SK-N-SH treated with all-trans-retinoic acid at 6 μM for 48 hours (cell line): ENCODE results near the gene MMP24.
A peak's percentile ranks its signal among the peaks of the same experiment; 100 is the strongest.

Experiments
- ATAC-seq: fragments of 200-7000 bp; cut with Tn5 transposase; 3 replicates; pipeline ENCODE4 v1.9.1; 2020; ENCODE audit warnings: mild to moderate bottlenecking, moderate library complexity
- ARNTL ChIP-seq: fragments of 450-650 bp; formaldehyde crosslinking; IDR thresholded peaks from 2 replicates; pipeline ENCODE4 v1.5.0; 2020; ENCODE audit warnings: low read depth, mild to moderate bottlenecking, moderate library complexity, borderline replicate concordance
- BACH2 ChIP-seq: fragments of 250-450 bp; sonication (Bioruptor Pico); IDR thresholded peaks from 2 replicates; pipeline ENCODE4 v1.9.0; 2021; ENCODE audit warnings: mild to moderate bottlenecking, borderline replicate concordance
- CSDC2 ChIP-seq: fragments of 250-450 bp; sonication (Bioruptor Pico); IDR thresholded peaks from 2 replicates; pipeline ENCODE4 v1.5.0; 2020; ENCODE audit warnings: mild to moderate bottlenecking, moderate library complexity
- ESRRG ChIP-seq: fragments of 250-450 bp; sonication (Bioruptor Pico); IDR thresholded peaks from 2 replicates; pipeline ENCODE4 v1.6.1; 2021; ENCODE audit warnings: mild to moderate bottlenecking
- GLIS3 ChIP-seq: fragments of 250-450 bp; sonication (Bioruptor Pico); IDR thresholded peaks from 2 replicates; pipeline ENCODE4 v1.5.0; 2020; ENCODE audit warnings: mild to moderate bottlenecking, moderate library complexity
- ISL1 ChIP-seq: fragments of 250-450 bp; sonication (Bioruptor Pico); IDR thresholded peaks from 2 replicates; pipeline ENCODE4 v2.1.2; 2022; ENCODE audit warnings: mild to moderate bottlenecking, moderate library complexity
- OSR1 ChIP-seq: fragments of 250-450 bp; sonication (Bioruptor Pico); IDR thresholded peaks from 2 replicates; pipeline ENCODE4 v1.8.0; 2022; ENCODE audit warnings: moderate library complexity, mild to moderate bottlenecking, inconsistent platforms
- PATZ1 ChIP-seq: fragments of 250-450 bp; sonication (Bioruptor Pico); IDR thresholded peaks from 2 replicates; pipeline ENCODE4 v1.8.0; 2020; ENCODE audit warnings: mild to moderate bottlenecking, moderate library complexity, borderline replicate concordance
- POU6F1 ChIP-seq: fragments of 250-450 bp; sonication (Bioruptor Pico); IDR thresholded peaks from 2 replicates; pipeline ENCODE4 v1.8.0; 2021; ENCODE audit warnings: low read depth, mild to moderate bottlenecking, moderate library complexity, borderline replicate concordance
- PPARA ChIP-seq: fragments of 250-450 bp; sonication (Bioruptor Pico); IDR thresholded peaks from 2 replicates; pipeline ENCODE4 v1.5.0; 2020; ENCODE audit warnings: mild to moderate bottlenecking, borderline replicate concordance
- RARB ChIP-seq: fragments of 250-450 bp; sonication (Bioruptor Pico); IDR thresholded peaks from 2 replicates; pipeline ENCODE4 v1.8.0; 2021; ENCODE audit warnings: mild to moderate bottlenecking, moderate library complexity
- SNAI2 ChIP-seq: fragments of 250-450 bp; sonication (Bioruptor Pico); IDR thresholded peaks from 2 replicates; pipeline ENCODE4 v1.5.0; 2020; ENCODE audit warnings: mild to moderate bottlenecking, moderate library complexity
- TCF4 ChIP-seq: fragments of 250-450 bp; sonication (Bioruptor Pico); IDR thresholded peaks from 2 replicates; pipeline ENCODE4 v1.8.0; 2021; ENCODE audit warnings: mild to moderate bottlenecking, moderate library complexity, borderline replicate concordance
- TOX ChIP-seq: fragments of 250-450 bp; sonication (Bioruptor Pico); IDR thresholded peaks from 2 replicates; pipeline ENCODE4 v1.8.0; 2021; ENCODE audit warnings: mild to moderate bottlenecking, moderate library complexity, borderline replicate concordance
- TSHZ2 ChIP-seq: fragments of 250-450 bp; sonication (Bioruptor Pico); IDR thresholded peaks from 2 replicates; pipeline ENCODE4 v1.5.0; 2020; ENCODE audit warnings: mild to moderate bottlenecking, moderate library complexity
- ZC3H10 ChIP-seq: fragments of 250-450 bp; sonication (Bioruptor Pico); IDR thresholded peaks from 2 replicates; pipeline ENCODE4 v1.5.1; 2021; ENCODE audit warnings: mild to moderate bottlenecking, moderate library complexity
- ZFP3 ChIP-seq: fragments of 250-450 bp; sonication (Bioruptor Pico); IDR thresholded peaks from 2 replicates; pipeline ENCODE4 v1.5.0; 2020; ENCODE audit warnings: mild to moderate bottlenecking, moderate library complexity
- ZNF565 ChIP-seq: fragments of 450-650 bp; formaldehyde crosslinking; conservative IDR thresholded peaks from 2 replicates; pipeline ENCODE4 v1.5.0; 2020; ENCODE audit warnings: low read depth, mild to moderate bottlenecking, moderate library complexity
- ZNF70 ChIP-seq: fragments of 450-650 bp; formaldehyde crosslinking; IDR thresholded peaks from 2 replicates; pipeline ENCODE4 v1.5.0; 2020; ENCODE audit warnings: mild to moderate bottlenecking, moderate library complexity
- ZNF8 ChIP-seq: fragments of 450-650 bp; formaldehyde crosslinking; IDR thresholded peaks from 2 replicates; pipeline ENCODE4 v1.5.0; 2020; ENCODE audit warnings: mild to moderate bottlenecking, moderate library complexity

Gene MMP24

GRCh38 chr20:35224536-35224935 is 2.0 kb upstream of the MMP24 start:
- TF ChIP-seq BACH2 (CRISPR knock-in tag) (no peak), PPARA (no peak), ISL1 (CRISPR knock-in tag) (no peak), ZNF8 (no peak), ZNF70 (CRISPR knock-in tag) (no peak), OSR1 (CRISPR knock-in tag) (no peak), ARNTL (no peak), TSHZ2 (CRISPR knock-in tag) (no peak), ESRRG (no peak), ZFP3 (no peak), CSDC2 (no peak), GLIS3 (CRISPR knock-in tag) (no peak), TOX (CRISPR knock-in tag) (no peak), ZC3H10 (no peak), ZNF565 (CRISPR knock-in tag) (no peak), RARB (CRISPR knock-in tag) (no peak), SNAI2 (no peak)
- TF ChIP-seq, all 23 proteins: peak for 0
- ATAC-seq = no peak

- no peak for ATAC-seq
- TF ChIP-seq TOX (CRISPR knock-in tag) = no peak
- no peak for TF ChIP-seq ESRRG
- TF ChIP-seq GLIS3 (CRISPR knock-in tag) = no peak
- TF ChIP-seq ZNF70 (CRISPR knock-in tag) = no peak
- no peak for TF ChIP-seq PATZ1
- no peak for TF ChIP-seq ZNF8
- TF ChIP-seq TSHZ2 (CRISPR knock-in tag) = no peak
- TF ChIP-seq SNAI2 = no peak
These were observed 968 bp upstream of the MMP24 start for GRCh38 chr20:35225319-35226125.

GRCh38 chr20:35226884-35227681 is 593 bp downstream of the MMP24 start:
- TF ChIP-seq ZFP3 (peak; percentile 65; the same call in 1 of the 2 replicates), PPARA (no peak), CSDC2 (0 out of 2 replicates have a peak, but pooled peaks have one; percentile 58)
- peak; percentile 77 for ATAC-seq

- peak; percentile 91 for ATAC-seq
- TF ChIP-seq ZNF70 (CRISPR knock-in tag) = no peak
- no peak for TF ChIP-seq ARNTL
- TF ChIP-seq ESRRG = no peak
- no peak for TF ChIP-seq BACH2 (CRISPR knock-in tag)
- no peak for TF ChIP-seq OSR1 (CRISPR knock-in tag)
- TF ChIP-seq POU6F1 (CRISPR knock-in tag) = no peak
- peak; percentile 53 for TF ChIP-seq ISL1 (CRISPR knock-in tag)
- TF ChIP-seq GLIS3 (CRISPR knock-in tag) = no peak
- TF ChIP-seq TCF4 (CRISPR knock-in tag) = no peak
These were observed 6.1 kb downstream of the MMP24 start for GRCh38 chr20:35232575-35232974.
